Measurements from ENCODE around the gene LRRK1. TPM values are rescaled to one million over a fixed set of nuclear protein-coding genes. Genes with fewer than 3 reads are reported as not detected.

The LRRK1 gene
- total and polyA plus RNA-seq, 8 donors: 2.3 to 73.3 (median 7.0) TPM

DNA sequence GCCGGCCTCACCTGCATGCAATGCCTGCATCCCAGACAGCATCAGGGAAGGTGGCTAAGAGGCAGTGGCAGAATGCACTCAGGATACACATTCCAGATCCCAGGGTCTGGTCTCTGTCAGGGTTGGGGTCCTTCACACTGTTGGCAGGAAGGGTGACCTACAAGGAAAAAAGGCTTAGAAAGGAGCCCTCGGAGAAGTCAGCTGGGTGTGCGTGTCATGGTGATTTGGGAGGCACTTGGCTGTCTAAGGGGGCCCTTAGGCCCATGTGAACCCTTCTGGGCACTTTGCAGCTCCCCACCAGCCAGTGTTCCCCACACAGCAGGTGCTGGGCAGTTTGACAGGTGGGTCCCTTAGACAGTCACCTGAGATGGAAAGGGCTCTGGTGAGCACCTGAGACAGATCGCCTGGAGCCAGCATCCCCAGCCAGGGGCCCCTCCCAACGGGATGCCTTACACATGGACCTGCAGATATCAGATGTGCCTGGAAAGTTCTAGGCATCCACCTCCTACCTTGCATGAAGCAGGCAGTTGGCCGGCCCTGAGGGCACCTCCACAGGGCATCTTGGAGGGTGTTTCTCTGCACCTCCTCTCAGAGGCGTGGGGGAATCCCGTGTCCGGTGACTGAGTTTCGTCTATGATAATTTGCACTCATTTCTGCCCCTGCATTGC lies 131.6 kb downstream of the LRRK1 start:
- Histone ChIP-seq H3K27me3 (no peaks in the 10 kb centered on the region), H3K36me3 (peaks cover 11 to 92% (median 84%) of the 10 kb centered on the region in 4 donors), H3K4me3 (no peak overlapping the region), H3K4me1 (peaks cover 0 to 6% (median 0%) of the 10 kb centered on the region in 4 donors), H3K27ac (no peak overlapping the region), H3K9me3 (no peaks in the 10 kb centered on the region)
- peak in 1 of 2 donors; percentile 7 for DNase-seq
- intact Hi-C loops (cut with DNase I; ENCODE audit: low total_unique reads): no loop called here
- TF ChIP-seq, protein P1, sequence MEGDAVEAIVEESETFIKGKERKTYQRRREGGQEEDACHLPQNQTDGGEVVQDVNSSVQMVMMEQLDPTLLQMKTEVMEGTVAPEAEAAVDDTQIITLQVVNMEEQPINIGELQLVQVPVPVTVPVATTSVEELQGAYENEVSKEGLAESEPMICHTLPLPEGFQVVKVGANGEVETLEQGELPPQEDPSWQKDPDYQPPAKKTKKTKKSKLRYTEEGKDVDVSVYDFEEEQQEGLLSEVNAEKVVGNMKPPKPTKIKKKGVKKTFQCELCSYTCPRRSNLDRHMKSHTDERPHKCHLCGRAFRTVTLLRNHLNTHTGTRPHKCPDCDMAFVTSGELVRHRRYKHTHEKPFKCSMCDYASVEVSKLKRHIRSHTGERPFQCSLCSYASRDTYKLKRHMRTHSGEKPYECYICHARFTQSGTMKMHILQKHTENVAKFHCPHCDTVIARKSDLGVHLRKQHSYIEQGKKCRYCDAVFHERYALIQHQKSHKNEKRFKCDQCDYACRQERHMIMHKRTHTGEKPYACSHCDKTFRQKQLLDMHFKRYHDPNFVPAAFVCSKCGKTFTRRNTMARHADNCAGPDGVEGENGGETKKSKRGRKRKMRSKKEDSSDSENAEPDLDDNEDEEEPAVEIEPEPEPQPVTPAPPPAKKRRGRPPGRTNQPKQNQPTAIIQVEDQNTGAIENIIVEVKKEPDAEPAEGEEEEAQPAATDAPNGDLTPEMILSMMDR (IDR thresholded peaks at IDR 0.05): no peak
- no peak for TF ChIP-seq EP300 (IDR thresholded peaks at IDR 0.05)
- no peak for TF ChIP-seq POLR2AphosphoS5 (IDR thresholded peaks at IDR 0.05)
- WGBS, 5 donors: 76 to 85% (median 83%) methylated on average over 8 to 10 of the region's 10 CpGs

DNA sequence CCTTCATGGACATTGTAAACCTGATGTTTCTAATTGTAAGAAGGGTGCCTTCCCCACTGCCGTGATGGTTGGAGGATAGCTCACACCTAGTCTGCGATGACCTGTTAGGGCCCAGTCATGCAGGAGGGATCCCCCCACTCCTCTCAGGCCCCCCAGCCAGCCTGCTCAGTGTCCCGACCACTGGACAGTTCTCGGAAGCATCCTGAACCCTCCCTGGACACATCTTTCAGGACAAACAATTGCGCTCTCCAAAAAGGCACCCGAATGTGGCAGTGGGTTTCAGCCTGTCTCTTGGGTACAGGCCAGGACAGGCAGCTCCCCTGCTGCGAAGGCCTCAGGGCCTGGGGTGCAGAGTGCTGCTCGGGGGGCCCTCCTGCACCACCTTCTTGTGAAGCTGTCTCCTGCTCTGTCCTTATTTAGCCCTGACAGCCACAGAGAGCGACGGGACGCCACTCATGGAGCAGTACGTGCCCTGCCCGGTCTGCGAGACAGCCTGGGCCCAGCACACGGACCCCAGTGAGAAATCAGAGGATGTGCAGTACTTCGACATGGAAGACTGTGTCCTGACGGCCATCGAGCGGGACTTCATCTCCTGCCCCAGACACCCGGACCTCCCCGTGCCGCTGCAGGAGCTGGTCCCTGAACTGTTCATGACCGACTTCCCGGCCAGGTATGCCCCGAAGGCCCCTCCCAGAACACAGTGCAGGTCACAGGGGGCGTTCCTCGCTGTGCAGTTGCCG lies 132.3 kb downstream of the LRRK1 start:
- no peak for DNase-seq
- H3K9me3 ChIP-seq: no peaks in the 10 kb centered on the region
- H3K4me3 ChIP-seq: no peak overlapping the region
- H3K27me3 ChIP-seq: no peaks in the 10 kb centered on the region
- H3K4me1 ChIP-seq: no peaks in the 10 kb centered on the region
- H3K27ac ChIP-seq: no peak overlapping the region
- H3K36me3 ChIP-seq: peaks cover 11 to 91% (median 84%) of the 10 kb centered on the region in 4 donors
- WGBS, 5 donors: 89 to 93% (median 91%) methylated on average over 14 to 28 of the region's 28 CpGs
- TF ChIP-seq POLR2AphosphoS5 (IDR thresholded peaks at IDR 0.05) (no peak), EP300 (IDR thresholded peaks at IDR 0.05) (no peak), POLR2A (IDR thresholded peaks at IDR 0.05) (no peak)
- TF ChIP-seq, protein P1 (IDR thresholded peaks at IDR 0.05): no peak
- intact Hi-C loops (cut with DNase I; ENCODE audit: low total_unique reads): no loop called here

DNA sequence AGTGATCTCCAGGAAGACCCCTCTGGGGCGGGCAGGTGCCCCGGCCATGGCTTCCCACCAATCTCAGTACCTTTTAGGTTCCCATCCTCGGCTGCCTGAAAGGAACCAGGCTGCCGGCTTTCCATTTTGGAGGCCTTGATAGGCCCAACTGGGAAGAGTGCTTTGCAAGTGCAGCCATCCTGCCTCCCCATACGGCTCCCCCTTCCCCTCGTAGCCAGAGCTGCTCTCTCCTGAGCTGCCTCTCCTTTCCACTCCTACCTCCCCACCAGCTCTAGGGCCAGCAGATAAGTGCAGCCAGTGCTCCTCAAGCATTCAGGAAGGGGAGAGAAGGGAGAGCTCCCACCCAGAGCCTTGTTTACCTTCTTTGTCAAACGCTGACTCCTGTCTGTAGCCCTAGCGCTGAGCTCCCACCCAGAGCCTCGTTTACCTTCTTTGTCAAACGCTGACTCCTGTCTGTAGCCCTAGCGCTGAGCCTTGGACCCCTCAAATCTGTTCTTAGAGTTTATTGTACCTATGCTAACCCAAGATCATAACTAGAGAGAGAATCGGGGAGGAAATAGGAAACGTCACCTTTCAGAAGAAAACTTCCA lies 133.0 kb downstream of the LRRK1 start:
- Histone ChIP-seq H3K27ac (no peak overlapping the region), H3K36me3 (peaks cover 11 to 91% (median 84%) of the 10 kb centered on the region in 4 donors), H3K27me3 (no peaks in the 10 kb centered on the region), H3K4me1 (no peaks in the 10 kb centered on the region), H3K4me3 (no peak overlapping the region), H3K9me3 (no peaks in the 10 kb centered on the region)
- 70 to 89% (median 77%) methylated on average over 13 of the region's 13 CpGs for WGBS, 5 donors
- intact Hi-C loops (cut with DNase I; ENCODE audit: low total_unique reads): no loop called here
- DNase-seq: peak in 1 of 2 donors; percentile 19
- TF ChIP-seq EP300 (IDR thresholded peaks at IDR 0.05) (no peak), POLR2AphosphoS5 (IDR thresholded peaks at IDR 0.05) (no peak), POLR2A (IDR thresholded peaks at IDR 0.05) (no peak)
- TF ChIP-seq, protein P1 (IDR thresholded peaks at IDR 0.05): no peak

DNA sequence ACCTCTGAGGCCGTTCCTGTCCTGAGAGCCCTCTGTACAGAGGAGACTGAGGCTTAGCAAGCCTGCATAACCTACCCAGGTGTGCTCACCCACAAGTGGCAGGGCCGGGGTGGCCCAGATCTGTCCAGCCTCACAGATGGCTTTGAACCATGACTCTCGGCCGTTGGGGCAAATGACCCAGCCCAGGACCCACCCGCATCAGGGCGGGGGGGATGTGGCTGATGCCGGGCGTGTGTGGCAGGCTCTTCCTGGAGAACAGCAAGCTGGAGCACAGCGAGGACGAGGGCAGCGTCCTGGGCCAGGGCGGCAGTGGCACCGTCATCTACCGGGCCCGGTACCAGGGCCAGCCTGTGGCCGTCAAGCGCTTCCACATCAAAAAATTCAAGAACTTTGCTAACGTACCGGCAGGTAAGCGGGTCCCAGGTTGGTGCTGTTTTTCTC lies 133.5 kb downstream of the LRRK1 start:
- TF ChIP-seq EP300 (IDR thresholded peaks at IDR 0.05) (no peak), POLR2AphosphoS5 (IDR thresholded peaks at IDR 0.05) (no peak), POLR2A (IDR thresholded peaks at IDR 0.05) (no peak)
- TF ChIP-seq, protein P1 (IDR thresholded peaks at IDR 0.05): no peak
- H3K9me3 ChIP-seq: no peaks in the 10 kb centered on the region
- peaks cover 11 to 92% (median 85%) of the 10 kb centered on the region in 4 donors for H3K36me3 ChIP-seq
- no peaks in the 10 kb centered on the region for H3K27me3 ChIP-seq
- H3K4me3 ChIP-seq: no peak overlapping the region
- intact Hi-C loops (cut with DNase I; ENCODE audit: low total_unique reads): no loop called here
- DNase-seq: peak in 1 of 2 donors; percentile 16
- WGBS, 5 donors: 93 to 95% (median 94%) methylated on average over 5 to 20 of the region's 20 CpGs
- H3K27ac ChIP-seq: no peak overlapping the region
- no peaks in the 10 kb centered on the region for H3K4me1 ChIP-seq

All from stomach (tissue), 9 donors.